ENCODE data around the gene PIK3CB. TPM values are rescaled to one million over a fixed set of nuclear protein-coding genes. Genes with fewer than 3 reads are reported as not detected.
A peak's percentile ranks its signal among the peaks of the same experiment; 100 is the strongest.

Gene PIK3CB
- total RNA-seq, 1 experiment from 2014 or later: 16.4 TPM

- Histone ChIP-seq H3K4me1 (ENCODE audit: insufficient read depth, low read length, poor library complexity, severe bottlenecking) (peaks cover 12% of the 10 kb centered on the region), H3K27ac (ENCODE audit: low read depth, low read length, poor library complexity, severe bottlenecking) (no peak overlapping the region), H3K4me3 (ENCODE audit: low read depth, low read length, poor library complexity, severe bottlenecking) (no peak overlapping the region), H3K9me3 (ENCODE audit: low read depth, low read length, poor library complexity, severe bottlenecking) (no peaks in the 10 kb centered on the region), H3K27me3 (replicated peaks; ENCODE audit: insufficient read depth, low read depth, low read length, poor library complexity) (no peaks in the 10 kb centered on the region), H3K36me3 (ENCODE audit: insufficient read depth, low read length, poor library complexity, severe bottlenecking) (no peaks in the 10 kb centered on the region)
- POLR2A ChIA-PET (ENCODE audit: low non-redundant PET): no interaction called here
- BruUV-seq (replicated peaks): no TSS peak
- CTCF ChIA-PET: no interaction called here
- TF ChIP-seq EZH2 (IDR thresholded peaks at IDR 0.05; ENCODE audit: borderline replicate concordance, low read depth, low read length, poor library complexity, severe bottlenecking) (no peak), CTCF (conservative IDR thresholded peaks at IDR 0.05; ENCODE audit: low read depth, low read length) (no peak)
- intact Hi-C loops (cut with micrococcal nuclease; ENCODE audit: unreplicated experiment): no loop called here
- no peak for DNase-seq (ENCODE audit: low spot score)
Observed at GRCh38 chr3:138690036-138690435, 144.7 kb downstream of the PIK3CB start.

- CTCF ChIA-PET: no interaction called here
- no peaks in the 10 kb centered on the region for H3K36me3 ChIP-seq (ENCODE audit: insufficient read depth, low read length, poor library complexity, severe bottlenecking)
- no TSS peak for BruUV-seq (replicated peaks)
- no peak for DNase-seq (ENCODE audit: low spot score)
- no peak overlapping the region for H3K4me3 ChIP-seq (ENCODE audit: low read depth, low read length, poor library complexity, severe bottlenecking)
- TF ChIP-seq EZH2 (IDR thresholded peaks at IDR 0.05; ENCODE audit: borderline replicate concordance, low read depth, low read length, poor library complexity, severe bottlenecking) (no peak), CTCF (conservative IDR thresholded peaks at IDR 0.05; ENCODE audit: low read depth, low read length) (no peak)
- no peaks in the 10 kb centered on the region for H3K9me3 ChIP-seq (ENCODE audit: low read depth, low read length, poor library complexity, severe bottlenecking)
- H3K27me3 ChIP-seq (replicated peaks; ENCODE audit: insufficient read depth, low read depth, low read length, poor library complexity): no peaks in the 10 kb centered on the region
- peaks cover 22% of the 10 kb centered on the region for H3K4me1 ChIP-seq (ENCODE audit: insufficient read depth, low read length, poor library complexity, severe bottlenecking)
- no peak overlapping the region for H3K27ac ChIP-seq (ENCODE audit: low read depth, low read length, poor library complexity, severe bottlenecking)
- POLR2A ChIA-PET (ENCODE audit: low non-redundant PET): no interaction called here
- intact Hi-C loops (cut with micrococcal nuclease; ENCODE audit: unreplicated experiment): no loop called here
Observed at GRCh38 chr3:138688871-138689299, 145.8 kb downstream of the PIK3CB start.

- no peak for DNase-seq (ENCODE audit: low spot score)
- TF ChIP-seq EZH2 (IDR thresholded peaks at IDR 0.05; ENCODE audit: borderline replicate concordance, low read depth, low read length, poor library complexity, severe bottlenecking): no peak
- no peak for TF ChIP-seq CTCF (conservative IDR thresholded peaks at IDR 0.05; ENCODE audit: low read depth, low read length)
- ChIA-PET POLR2A (ENCODE audit: low non-redundant PET) (interaction anchor here (0.6 kb wide), 1 partner anchor 56 kb away, joined by 8 read pairs; no protein-coding TSS in a partner anchor), CTCF (interaction anchor here (1.0 kb wide), 1 partner anchor 236 kb away, joined by 6 read pairs; no protein-coding TSS in a partner anchor)
- no peaks in the 10 kb centered on the region for H3K36me3 ChIP-seq (ENCODE audit: insufficient read depth, low read length, poor library complexity, severe bottlenecking)
- H3K4me1 ChIP-seq (ENCODE audit: insufficient read depth, low read length, poor library complexity, severe bottlenecking): peaks cover 35% of the 10 kb centered on the region
- intact Hi-C loops (cut with micrococcal nuclease; ENCODE audit: unreplicated experiment): no loop called here
- no peaks in the 10 kb centered on the region for H3K27me3 ChIP-seq (replicated peaks; ENCODE audit: insufficient read depth, low read depth, low read length, poor library complexity)
- H3K9me3 ChIP-seq (ENCODE audit: low read depth, low read length, poor library complexity, severe bottlenecking): no peaks in the 10 kb centered on the region
- no TSS peak for BruUV-seq (replicated peaks)
- no peak overlapping the region for H3K4me3 ChIP-seq (ENCODE audit: low read depth, low read length, poor library complexity, severe bottlenecking)
- peak overlapping the region; percentile 11 for H3K27ac ChIP-seq (ENCODE audit: low read depth, low read length, poor library complexity, severe bottlenecking)
Observed at GRCh38 chr3:138687236-138687635, 147.5 kb downstream of the PIK3CB start.

Measured in A673 (cell line).